NCI-H2196 (cell line): ENCODE data around the gene ANKRD13A.
A peak's percentile ranks its signal among the peaks of the same experiment; 100 is the strongest.
"Not testable (repeated sequence)": the region's sequence is repeated elsewhere in the genome, so short reads cannot be mapped to it uniquely, and the experiment has no call there.

Source experiments
- DNase-seq: peaks from one replicate; lab custom pipeline; 2025; ENCODE audit not compliant: unreplicated experiment; lab: John Stamatoyannopoulos, UW

Gene ANKRD13A

DNA sequence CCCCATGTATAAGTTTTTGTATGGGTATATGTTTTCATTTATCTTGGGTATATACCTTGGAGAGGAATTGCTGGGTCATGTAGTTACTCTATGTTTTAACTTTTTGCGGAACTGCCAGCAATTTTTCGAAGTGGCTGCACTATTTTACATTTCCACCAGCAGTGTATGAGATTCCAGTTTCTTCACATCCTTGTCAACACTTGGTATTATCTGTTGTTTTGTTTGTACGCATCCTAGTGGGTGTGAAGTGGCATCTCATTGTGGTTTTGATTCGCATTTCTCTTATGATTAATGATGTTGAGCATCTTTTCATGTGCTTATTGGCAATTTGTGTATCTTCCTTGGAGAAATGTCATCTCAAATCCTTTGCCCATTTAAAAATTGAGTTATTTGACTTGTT lies 6.9 kb downstream of the ANKRD13A start:
- no peak for DNase-seq

DNA sequence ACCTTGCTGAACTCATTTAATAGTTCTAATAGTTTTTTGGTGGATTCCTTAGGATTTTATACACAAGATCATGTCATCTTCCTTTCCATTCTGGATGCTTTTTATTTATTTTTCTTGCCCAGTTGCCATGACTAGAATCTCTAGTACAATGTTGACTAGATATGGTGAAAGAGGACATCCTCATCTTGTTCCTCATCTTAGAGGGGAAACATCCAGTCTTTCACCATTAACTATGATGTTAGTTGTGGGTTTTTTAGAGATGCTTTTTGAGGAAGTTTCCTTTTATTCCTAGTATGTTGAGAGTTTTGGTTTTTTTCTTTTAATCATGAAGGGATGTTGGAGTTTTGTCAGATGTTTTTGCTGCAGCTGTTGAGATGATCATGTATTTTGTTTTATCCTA lies 8.7 kb downstream of the ANKRD13A start:
- DNase-seq, result no peak

DNA sequence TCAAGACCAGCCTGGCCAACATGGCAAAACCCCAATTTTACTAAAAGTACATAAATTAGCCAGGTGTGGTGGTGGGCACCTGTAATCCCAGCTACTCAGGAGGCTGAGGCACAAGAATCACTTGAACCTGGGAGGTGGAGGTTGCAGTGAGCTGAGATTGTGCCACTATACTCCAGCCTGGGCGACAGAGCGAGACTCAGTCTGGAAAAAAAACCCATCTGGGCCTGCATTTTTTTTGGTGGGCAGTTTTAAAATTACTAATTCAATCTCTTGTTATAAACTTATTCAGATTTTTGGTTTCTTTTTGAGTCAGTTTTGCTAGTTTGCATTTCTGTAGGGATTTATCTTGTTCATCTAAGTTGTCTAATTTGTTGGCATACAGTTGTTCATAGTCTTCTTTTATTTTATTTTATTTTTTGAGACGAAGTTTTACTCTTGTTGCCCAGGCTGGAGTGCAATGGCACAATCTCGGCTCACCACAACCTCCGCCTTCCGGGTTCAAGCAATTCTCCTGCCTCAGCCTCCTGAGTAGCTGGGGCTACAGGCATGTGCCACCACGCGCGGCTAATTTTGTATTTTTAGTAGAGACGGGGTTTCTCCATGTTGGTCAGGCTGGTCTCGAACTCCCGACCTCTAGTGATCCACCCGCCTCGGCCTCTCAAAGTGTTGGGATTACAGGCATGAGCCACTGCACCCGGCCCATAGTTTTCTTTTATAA lies 9.6 kb downstream of the ANKRD13A start:
- not testable (repeated sequence) for DNase-seq

DNA sequence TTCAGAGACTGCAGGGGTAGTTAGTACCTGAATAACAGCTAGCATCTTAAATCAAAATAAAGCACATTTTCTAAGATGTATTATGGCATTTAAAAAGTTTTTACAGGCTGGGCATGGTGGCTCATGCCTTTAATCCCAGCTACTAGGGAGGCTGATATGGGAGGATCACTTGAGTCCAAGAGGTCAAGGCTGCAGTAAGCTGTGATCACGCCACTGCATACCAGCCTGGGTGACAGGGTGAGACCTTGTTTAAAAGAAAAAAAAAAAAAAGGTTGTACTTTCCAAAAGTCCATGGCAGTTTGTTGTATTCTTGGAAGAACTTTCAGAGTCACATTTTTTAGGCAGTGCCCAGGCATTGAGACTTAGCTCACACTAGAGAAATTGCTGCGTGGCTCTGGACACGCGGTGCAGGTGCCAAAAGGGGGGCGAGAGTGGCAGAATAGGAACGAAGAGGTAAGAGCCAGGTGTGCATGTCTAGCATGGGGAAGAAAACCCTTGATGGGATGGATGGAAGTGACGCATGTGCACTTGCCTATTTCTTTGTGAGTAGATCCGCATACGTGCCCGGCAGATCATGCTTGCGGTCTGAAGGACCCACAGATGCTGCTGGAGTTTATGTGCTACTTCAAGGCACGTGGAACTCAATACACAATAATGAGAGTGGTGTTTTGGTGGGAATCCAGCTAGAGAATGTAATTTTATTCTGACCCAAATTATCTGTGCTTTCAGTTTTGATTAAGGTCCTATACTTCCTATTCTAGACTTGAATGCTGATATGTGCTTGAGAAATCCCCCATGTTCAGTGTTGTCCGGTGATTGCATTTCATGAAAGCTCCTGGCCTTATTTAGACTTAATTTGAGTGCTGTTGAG lies 11.9 kb downstream of the ANKRD13A start:
- no peak for DNase-seq

DNA sequence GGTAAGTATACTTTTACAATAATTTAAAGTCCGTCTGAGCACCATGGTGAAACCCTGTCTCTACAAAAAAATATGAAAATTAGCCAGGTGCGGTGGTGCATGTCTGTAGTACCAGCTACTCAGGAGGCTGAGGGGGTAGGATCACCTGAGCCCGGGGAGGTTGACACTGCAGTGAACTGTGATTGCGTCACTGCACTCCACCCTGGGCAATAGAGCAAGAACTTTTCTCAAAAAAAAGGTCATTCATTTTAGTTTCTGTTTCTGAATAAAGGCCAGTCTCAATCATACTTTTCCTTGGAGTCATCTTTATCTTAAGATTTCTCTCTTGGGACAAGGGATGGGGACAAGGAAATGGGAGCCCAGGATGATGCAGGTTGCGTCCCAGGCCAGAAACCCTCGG lies 12.9 kb downstream of the ANKRD13A start:
- DNase-seq, result no peak

DNA sequence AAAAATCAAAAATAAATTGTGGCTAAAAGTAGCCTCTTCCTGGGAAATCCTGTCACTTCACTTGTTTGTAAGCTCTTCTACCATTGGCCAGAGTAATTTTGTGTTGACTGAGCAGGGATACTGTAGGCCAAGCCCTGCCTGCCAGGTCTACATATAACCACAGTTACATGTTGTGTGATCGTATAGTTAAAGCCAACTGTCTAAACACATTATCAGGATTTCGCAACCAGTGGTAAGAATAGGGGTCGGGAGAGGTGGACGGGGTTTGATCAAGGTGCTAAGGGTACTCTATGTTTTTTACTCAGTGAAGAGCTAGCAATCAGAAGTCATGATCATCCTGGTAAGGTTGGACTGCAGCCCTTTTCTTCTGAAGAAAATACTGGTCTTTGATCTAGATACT lies 13.4 kb downstream of the ANKRD13A start:
- DNase-seq, result no peak

DNA sequence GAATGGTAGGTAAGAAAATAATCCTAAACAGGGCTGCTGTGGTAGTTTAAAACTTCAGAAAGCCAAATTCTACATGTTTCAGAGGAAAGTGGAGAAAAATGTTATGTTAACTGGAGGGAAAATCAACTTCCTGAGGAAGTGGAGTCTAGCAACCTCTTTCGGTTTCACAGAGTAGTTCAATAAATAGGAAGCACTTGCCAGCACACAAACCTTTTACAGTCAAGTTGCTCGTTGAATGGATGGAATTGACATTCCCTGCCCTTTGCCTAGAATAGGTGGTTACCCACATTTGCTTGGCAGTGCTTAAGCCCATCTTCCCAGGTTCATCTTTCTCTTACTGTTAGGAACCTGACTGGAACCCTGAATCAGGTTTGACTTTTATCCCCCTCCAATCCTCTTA lies 15.9 kb downstream of the ANKRD13A start:
- DNase-seq, result no peak

DNA sequence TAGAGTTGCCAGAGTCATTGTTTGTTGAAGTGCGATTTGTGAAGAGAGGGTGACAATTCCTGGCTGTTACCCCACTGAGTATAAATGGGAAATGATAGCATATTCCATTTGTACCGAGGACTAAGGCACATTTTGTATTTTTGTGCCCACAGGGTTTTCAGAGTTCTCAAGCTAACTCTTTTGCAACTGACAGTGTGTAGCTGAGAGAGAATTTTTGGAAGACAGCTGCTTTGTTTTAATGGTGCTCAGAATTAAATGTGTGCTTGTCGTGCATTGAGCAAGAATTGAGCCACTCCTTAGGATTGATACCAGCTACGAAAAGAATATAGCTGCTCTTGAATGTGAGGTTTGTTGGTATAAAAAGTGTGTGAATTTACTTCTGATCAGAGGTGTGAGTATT lies 21.7 kb downstream of the ANKRD13A start:
- no peak for DNase-seq

DNA sequence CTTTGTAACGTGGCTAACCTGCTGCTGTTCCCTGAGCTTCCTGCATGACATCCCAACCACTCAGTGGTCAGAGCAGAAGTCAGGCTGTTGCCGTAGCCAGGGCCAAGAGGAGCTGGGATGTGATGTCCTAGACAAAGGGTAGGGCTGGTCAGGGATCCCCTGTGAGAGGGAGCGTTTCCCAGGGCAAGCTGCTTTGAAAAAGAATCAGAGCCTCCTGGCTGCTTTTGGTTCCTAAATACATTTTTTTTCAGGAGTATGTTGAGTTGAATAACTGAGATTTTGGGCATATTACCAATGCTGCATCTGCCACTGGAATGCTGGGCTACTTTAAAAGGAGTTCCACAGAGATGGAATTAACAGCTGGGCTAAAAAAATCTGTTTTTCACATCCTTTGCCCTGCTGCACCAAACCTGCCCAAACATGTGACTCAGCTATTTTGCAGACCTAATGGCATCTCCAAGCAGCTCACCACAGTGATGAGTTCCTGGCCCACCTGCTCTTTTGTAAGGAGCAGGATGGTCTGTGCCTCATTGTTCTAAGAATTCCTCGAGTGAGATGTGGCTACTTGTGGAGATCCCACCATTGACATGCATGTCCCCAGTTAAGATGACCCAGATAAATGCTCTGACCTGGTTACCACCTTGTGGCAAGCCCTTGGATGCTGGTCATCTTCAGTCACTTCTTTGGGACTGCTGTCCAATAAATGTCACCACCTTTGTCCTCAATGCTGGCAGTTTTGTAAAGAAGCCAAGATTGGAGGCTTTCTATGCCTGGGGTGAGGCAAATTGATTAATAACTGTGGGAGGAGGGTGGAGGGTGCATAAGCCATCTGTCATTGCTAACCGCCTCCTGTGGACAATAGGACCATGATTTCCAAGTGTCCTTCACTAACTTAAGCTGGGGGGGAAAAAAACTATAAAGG lies 24.1 kb downstream of the ANKRD13A start:
- DNase-seq, result no peak

DNA sequence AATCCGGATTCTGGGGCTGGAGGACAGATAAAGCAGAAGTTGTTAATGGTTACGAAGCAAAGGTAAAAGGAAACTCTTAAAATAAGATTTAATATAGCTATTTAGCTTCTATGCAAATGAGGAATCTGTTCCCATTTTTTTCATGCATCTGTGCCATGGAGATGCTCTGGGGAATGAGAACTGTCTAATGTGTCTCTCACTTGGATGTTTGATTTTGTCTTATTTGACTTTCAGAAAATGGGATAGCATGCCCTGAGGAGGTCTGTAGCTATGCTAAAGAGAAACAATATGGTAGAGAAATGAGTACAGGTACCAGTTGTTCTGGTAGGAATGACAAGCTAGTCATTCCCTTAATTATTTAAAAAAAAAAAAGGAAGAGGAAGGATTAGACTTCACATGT lies 24.8 kb downstream of the ANKRD13A start:
- DNase-seq, result no peak

DNA sequence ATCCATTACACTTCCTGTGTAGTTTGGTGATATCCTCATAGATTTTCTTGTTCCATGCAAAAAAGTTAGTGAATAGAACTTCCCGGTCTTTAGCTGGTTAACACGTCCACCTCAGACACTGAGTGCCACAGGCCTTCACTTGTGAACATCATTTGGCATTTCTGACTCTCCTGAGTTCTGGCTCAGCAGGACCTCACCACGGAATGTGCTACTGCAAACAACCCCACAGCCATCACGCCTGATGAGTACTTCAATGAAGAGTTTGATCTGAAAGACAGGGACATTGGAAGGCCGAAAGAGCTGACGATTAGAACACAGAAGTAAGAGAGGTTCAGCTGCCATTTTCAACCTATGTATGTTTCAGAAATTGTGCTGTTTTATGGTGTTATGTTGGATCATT lies 29.1 kb downstream of the ANKRD13A start:
- no peak for DNase-seq

DNA sequence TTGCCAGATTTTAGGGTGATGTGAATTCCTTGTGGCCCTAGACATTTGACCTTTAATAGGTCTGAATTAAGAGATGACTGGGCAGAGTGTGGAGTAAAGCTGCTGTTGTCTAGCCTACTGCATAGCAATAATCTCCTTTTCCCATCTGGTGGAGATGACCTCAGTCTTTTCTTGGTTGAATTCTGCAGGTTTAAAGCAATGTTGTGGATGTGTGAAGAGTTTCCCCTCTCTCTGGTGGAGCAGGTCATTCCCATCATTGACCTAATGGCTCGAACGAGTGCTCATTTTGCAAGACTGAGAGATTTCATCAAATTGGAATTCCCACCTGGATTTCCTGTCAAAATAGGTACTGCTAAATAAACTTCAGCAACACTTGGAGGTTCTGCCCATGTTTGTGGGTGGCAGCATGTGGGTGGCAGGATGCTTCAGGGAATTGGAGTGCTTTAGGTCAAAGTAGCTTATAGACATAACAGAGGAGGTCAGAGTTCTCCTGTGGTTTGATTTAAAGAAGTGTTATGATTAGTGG lies 30.1 kb downstream of the ANKRD13A start:
- DNase-seq, result no peak

DNA sequence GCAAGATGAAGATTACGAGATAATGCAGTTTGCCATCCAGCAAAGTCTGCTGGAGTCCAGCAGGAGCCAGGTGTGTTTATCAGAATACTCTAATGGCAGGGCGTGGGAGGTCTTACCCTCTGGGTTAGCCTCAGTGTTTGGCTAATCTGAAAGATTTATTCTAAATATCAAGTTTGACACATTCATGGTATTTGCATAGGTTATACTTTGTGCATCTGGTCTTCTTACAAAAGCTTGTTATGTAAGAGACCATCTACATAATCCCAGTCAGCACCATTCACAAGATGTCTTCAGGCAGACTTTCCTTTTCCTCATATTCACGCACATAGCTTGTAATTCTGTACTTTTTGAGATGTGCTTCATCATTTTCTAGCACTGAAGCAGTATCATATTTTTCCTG lies 34.7 kb downstream of the ANKRD13A start:
- no peak for DNase-seq

DNA sequence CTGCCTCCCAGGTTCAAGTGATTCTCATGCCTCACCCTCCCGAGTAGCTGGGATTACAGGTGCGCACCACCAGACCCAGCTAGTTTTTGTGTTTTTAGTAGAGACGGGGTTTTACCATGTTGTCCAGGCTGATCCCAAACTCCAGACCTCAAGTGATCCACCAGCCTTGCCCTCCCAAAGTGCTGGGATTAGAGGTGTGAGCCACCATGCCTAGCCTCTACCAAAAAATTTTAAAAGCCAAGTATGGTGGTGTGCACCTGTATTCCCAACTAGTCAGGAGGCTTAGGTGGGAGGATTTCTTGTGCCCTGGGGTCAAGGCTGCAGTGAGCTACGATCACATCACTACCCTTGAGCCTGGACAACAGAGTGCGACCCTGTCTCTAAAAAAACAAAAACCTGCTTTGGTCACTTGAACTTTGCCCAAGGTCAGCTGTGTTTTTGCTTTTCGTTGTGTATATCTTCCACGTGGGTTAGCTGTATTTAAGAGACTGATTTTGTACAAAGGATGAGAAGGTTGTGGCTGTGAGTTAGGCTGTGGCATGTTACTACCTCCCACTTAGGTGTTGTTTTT lies 36.4 kb downstream of the ANKRD13A start:
- no peak for DNase-seq

DNA sequence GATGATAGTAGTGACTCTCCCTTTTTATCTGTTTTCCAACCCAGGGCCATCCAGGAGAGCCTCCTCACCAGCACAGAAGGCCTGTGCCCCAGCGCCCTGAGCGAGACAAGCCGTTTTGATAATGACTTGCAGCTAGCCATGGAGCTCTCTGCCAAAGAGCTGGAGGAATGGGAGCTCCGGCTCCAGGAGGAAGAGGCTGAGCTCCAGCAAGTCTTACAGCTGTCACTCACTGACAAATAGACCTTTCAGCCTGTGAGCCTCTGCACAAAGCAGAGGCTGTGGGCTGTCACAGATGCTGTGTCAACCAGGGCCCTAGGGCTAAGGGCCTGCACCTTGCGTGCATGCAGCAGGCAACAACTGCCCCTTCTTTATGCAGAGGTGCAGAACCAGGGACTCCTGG lies 38.1 kb downstream of the ANKRD13A start:
- DNase-seq, result no peak

DNA sequence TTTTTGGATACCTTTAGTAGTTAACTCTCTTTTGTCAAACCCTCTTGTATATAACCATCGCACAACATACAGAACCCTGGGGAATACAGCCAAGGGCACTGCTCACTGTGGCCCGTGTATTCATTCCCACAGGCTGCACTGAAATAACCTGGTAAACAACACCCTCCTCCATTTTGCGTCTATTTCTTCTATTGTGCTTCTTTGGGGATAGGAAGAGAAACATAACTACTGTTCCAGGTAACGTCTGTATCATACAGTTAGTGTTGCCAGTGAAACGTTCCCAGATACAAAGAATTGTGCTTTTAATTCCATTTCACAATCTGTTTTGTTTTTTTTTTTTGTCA lies 39.5 kb downstream of the ANKRD13A start:
- no peak for DNase-seq

DNA sequence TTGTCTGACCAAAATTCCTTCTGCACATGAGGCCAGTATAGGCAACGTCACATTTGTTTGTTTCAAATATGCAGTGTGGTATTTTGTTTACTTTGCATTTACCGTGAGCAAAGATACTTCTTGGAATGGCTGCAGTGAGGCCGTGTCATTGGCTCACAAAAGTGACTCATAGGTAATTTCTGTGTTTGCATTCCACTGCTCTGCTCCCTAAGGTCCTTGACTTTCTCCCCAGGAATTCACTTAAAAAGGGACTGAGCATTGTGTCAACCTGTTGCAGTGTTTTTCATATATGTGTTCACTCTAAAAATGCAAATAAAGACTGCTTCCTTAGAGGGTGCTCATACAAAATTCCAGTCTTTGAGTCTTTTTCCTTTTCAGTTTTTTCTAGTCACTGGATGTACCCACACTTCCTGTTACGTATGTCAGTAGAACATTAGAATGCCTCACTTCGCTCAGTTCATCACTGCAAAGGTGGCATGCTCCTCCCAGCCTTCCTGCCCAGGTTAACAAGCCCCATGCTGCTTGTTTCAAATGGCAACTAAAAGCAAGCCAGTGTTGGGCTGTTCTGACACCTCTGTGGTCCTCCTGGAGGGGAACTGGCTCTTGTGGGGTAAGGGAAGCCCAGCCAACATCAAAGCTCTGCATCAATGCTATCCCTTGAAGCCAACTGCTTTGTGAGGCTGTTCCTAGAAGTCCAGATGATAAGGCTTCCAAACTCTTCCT lies 40.0 kb downstream of the ANKRD13A start:
- DNase-seq, result peak; percentile 27

DNA sequence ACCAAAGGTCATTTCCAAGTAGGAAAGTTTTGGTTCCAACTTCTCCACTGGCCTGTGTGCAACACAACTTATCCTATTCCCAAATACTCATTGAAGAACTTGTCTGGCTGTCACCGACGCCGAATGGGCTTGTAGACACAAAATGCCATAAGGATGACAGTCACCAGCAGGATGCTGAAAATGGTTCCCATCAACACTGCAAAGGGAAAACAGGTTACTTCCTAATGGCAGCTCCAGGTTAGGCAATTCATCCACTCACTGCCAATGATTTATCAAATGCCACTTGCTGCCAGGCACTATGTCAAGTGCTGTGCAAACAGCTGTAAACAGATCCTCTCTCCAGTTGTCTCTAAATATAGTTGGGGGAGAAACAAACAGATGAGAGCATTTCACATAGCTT lies 43.0 kb downstream of the ANKRD13A start:
- DNase-seq, result peak; percentile 53

DNA sequence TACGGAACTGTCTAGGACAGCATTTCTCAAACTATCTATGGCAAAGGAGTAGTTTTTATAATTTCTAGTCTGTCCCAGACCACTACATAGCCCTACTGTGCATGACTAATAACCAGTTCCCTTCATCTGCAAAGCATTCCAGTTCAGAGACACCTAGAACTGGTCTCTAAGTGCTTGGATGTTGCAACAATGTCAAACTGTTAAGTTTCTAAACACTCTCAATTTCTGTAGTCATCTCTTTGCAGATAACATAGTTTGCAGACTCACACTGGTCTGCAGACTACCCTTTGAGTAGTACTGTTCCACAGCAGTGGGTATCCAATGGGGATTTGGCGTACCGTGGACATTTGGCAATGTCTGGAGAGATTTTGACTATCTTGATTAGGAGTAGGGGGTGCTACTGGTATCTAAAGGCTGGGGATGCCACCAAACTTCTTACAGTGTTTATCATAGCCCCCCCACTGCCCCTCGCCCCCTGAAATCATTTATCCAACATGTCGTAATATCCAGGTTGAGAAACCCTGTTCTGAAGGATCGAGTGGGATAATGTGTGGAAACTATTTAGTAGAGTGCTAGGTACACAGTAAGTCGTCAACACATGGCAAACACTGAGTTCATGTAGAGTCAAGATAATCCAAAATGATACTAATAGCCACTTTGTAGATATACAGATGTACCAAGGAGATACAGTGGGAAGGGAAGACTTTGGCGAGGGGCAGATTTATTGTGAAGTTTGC lies 47.4 kb downstream of the ANKRD13A start:
- DNase-seq, result no peak
